NCI-H1694 treated with DMSO at 0.1 percent for 48 hours (cell line): ENCODE data around the gene STAP2.

Source experiments
- DNase-seq: peaks from one replicate; lab custom pipeline; 2025; lab: John Stamatoyannopoulos, UW

STAP2 gene

DNA sequence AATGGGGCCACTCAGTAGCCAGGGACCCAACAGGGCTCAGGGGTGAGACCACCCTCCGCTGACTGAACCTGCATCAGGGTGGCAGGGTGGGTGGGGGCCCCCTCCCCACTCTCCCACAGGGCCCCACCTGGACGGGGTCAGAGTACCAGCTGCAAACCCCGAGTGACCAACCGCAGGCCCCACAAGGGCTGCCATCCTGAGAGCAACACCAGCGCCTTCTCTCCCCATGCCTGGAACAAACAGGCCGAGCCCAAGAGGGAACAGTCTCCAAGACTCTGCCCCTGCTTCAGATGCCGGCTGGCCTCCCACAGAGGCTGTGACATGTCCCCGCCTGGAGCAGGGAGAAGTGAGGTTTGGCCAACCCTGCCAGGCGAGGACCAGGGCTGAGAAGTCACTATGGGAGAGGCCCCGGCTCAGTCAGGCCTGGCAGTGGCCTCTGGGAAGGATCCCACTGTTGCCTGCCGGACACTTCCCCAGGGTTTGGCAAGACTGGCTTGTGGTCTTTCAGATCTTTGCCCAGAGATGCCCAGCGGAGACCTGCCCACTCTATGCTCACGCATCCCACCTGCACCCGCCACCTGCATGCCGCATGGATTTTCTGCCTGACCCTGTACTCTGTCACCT is 31.9 kb upstream of the STAP2 start:
- DNase-seq, result no peak

DNA sequence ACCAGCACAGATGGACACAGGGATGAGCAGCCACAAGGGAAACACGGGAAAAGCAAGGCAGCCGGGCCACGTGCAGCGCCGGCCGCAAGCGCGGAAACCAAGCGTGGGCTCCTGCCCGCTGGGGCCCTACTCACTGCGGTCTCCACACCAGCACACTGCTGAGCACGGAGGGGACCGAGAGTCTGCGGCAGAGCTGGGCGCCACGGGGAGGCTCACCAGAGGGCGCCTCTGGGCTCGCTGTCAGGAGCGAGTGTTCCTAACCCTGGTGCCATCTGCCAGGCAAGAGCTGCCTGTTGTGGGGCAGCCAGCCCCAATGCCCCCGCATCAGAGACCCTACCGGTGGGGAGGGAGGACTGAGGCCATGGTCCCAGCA is 31.2 kb upstream of the STAP2 start:
- peak; percentile 52 for DNase-seq

GRCh38 chr19:4369109-4369887 is 30.7 kb upstream of the STAP2 start:
- no peak for DNase-seq

GRCh38 chr19:4368128-4368820 is 29.6 kb upstream of the STAP2 start:
- no peak for DNase-seq

- DNase-seq, result no peak
Measured at GRCh38 chr19:4367781-4368127, 29.1 kb upstream of the STAP2 start.

DNA sequence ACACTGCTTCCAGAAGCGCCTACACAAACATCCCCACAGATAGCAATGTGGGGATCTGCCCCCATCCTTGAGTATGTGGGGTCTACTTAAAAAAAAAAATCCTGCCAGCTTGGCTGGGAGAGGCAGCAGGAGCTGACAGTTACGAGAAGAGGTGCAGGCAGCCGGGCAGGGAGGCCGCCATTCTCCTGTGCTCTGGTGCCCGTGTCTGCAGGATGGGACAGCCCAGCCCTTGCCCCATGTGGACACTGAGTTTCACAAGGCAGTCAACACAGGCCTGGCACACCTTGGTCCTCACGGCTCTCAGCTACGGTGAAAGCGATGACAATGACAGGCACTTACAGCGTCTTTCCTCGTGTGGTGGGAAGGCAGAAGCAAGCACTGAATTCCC is 28.7 kb upstream of the STAP2 start:
- DNase-seq, result no peak

- no peak for DNase-seq
Measured at GRCh38 chr19:4366666-4367335, 28.2 kb upstream of the STAP2 start.

GRCh38 chr19:4365791-4366665 is 27.4 kb upstream of the STAP2 start:
- DNase-seq, result no peak

GRCh38 chr19:4365341-4365740 is 26.7 kb upstream of the STAP2 start:
- DNase-seq, result no peak

GRCh38 chr19:4363571-4364304 is 25.1 kb upstream of the STAP2 start:
- DNase-seq, result no peak

DNA sequence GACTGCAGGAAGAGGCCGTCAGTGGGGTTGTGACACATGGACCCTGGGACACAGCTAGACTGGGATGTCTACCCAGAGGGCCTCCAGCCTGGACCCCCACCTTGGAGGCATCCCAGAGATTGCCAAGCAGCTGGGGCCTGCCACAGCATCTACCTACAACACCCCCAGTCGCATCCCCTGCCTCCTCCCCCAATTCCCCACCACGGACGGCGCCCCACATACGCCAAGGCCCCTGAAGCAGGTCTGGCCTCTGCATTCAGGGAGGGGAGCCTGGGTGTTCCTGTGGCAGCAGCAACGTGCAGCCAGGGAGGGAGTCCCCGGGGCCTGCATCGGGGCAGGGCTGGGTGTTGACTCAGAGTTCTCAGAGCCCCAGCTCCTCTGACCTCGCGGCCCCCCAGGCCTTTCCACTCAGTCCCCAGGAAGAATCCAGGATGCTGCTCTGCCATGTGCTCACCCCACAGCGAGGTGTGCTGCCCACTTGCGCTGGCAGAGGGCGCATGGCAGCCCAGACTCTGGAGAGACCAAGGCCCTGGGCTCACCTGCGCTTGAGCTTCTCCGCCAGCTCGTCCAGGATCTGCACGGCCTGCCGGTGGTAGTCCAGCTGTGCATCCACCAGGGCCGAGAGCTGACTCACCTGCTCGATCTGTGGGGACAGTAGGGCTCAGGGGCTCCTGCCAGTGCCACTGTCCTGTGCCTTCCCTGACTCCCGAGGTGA is 24.4 kb upstream of the STAP2 start:
- DNase-seq, result no peak

GRCh38 chr19:4362101-4362828 is 23.6 kb upstream of the STAP2 start:
- DNase-seq, result no peak

GRCh38 chr19:4361152-4362046 is 22.8 kb upstream of the STAP2 start:
- no peak for DNase-seq

GRCh38 chr19:4360641-4361151 is 22.1 kb upstream of the STAP2 start:
- DNase-seq, result no peak

GRCh38 chr19:4360081-4360569 is 21.5 kb upstream of the STAP2 start:
- no peak for DNase-seq

GRCh38 chr19:4359627-4360000 is 21.0 kb upstream of the STAP2 start:
- no peak for DNase-seq

DNA sequence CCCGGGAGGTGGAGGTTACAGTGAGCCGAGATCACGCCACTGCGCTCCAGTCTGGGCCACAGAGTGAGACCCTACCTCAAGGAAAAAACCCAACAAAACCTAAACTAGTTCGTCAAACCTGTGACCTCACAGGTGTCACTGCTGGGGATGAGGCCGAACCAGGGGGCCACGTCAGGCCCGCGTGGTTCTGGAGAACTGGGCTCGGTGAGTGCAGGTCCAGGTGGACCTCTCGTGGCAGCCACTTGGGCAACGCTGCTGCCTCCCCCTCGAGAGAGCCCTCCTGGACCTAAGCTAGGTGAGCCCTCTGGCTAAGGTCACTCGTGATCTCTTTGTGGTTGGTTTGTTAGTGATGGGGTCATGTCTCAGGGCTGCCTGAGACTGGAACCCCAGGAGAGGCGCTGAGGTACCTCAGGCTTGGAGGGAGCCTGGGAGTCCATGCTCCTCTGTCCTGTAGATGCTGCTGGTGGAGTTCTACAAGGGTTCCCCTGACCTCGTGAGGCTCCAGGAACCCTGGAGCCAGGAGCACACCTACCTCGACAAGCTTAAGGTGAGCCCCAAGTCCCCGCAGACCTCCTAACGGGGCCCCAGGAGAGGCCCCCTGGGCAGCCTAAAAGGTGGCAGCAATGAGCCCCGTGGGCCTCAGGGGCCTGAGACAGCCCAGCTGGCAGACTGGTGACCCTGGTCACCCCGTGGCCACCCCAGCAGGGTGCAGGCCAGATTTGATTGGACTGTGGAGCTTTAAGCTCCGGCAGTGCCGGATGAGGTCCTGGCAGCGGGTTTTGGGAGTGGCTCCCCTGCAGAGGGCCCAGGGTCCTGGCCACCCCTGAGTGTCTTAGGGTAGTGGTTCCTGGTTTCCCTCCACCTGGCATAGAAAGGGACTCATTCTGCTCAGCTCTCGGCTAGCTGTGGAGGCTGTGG is 20.3 kb upstream of the STAP2 start:
- DNase-seq, result no peak
